Measurements from ENCODE around the gene SORCS3.
A peak's percentile ranks its signal among the peaks of the same experiment; 100 is the strongest.
"Not testable (repeated sequence)": the region's sequence is repeated elsewhere in the genome, so short reads cannot be mapped to it uniquely, and the experiment has no call there.

The SORCS3 gene

GRCh38 chr10:104689547-104689946 is 48.5 kb downstream of the SORCS3 start:
- DNase-seq (ENCODE audit: low read depth, low spot score): no peak

GRCh38 chr10:104690101-104690500 is 49.0 kb downstream of the SORCS3 start:
- no peak for DNase-seq (ENCODE audit: low read depth, low spot score)

GRCh38 chr10:104690959-104691358 is 49.9 kb downstream of the SORCS3 start:
- no peak for DNase-seq (ENCODE audit: low read depth, low spot score)

- DNase-seq (ENCODE audit: low read depth, low spot score): no peak
Measured at GRCh38 chr10:104694074-104694473, 53.0 kb downstream of the SORCS3 start.

- not testable (repeated sequence) for DNase-seq (ENCODE audit: low read depth, low spot score)
Measured at GRCh38 chr10:104703262-104703661, 62.2 kb downstream of the SORCS3 start.

GRCh38 chr10:104706886-104707285 is 65.8 kb downstream of the SORCS3 start:
- DNase-seq (ENCODE audit: low read depth, low spot score): peak; percentile 4

- no peak for DNase-seq (ENCODE audit: low read depth, low spot score)
Measured at GRCh38 chr10:104707602-104708459, 66.7 kb downstream of the SORCS3 start.

GRCh38 chr10:104711302-104711721 is 70.2 kb downstream of the SORCS3 start:
- peak; percentile 16 for DNase-seq (ENCODE audit: low read depth, low spot score)

- DNase-seq (ENCODE audit: low read depth, low spot score): not testable (repeated sequence)
Measured at GRCh38 chr10:104730593-104730992, 89.5 kb downstream of the SORCS3 start.

GRCh38 chr10:104731192-104731591 is 90.1 kb downstream of the SORCS3 start:
- no peak for DNase-seq (ENCODE audit: low read depth, low spot score)

- DNase-seq (ENCODE audit: low read depth, low spot score): no peak
Measured at GRCh38 chr10:104732222-104732621, 91.1 kb downstream of the SORCS3 start.

- no peak for DNase-seq (ENCODE audit: low read depth, low spot score)
Measured at GRCh38 chr10:104734433-104734832, 93.3 kb downstream of the SORCS3 start.

- peak; percentile 39 for DNase-seq (ENCODE audit: low read depth, low spot score)
Measured at GRCh38 chr10:104735036-104735756, 94.1 kb downstream of the SORCS3 start.

GRCh38 chr10:104735757-104736391 is 94.8 kb downstream of the SORCS3 start:
- peak; percentile 1 for DNase-seq (ENCODE audit: low read depth, low spot score)

- no peak for DNase-seq (ENCODE audit: low read depth, low spot score)
Measured at GRCh38 chr10:104741127-104741526, 100.0 kb downstream of the SORCS3 start.

- no peak for DNase-seq (ENCODE audit: low read depth, low spot score)
Measured at GRCh38 chr10:104744052-104744451, 103.0 kb downstream of the SORCS3 start.

GRCh38 chr10:104750291-104750690 is 109.2 kb downstream of the SORCS3 start:
- peak; percentile 15 for DNase-seq (ENCODE audit: low read depth, low spot score)

GRCh38 chr10:104762793-104763192 is 121.7 kb downstream of the SORCS3 start:
- DNase-seq (ENCODE audit: low read depth, low spot score): no peak

- peak; percentile 39 for DNase-seq (ENCODE audit: low read depth, low spot score)
Measured at GRCh38 chr10:104766341-104766740, 125.3 kb downstream of the SORCS3 start.

- DNase-seq (ENCODE audit: low read depth, low spot score): no peak
Measured at GRCh38 chr10:104767282-104767681, 126.2 kb downstream of the SORCS3 start.

GRCh38 chr10:104767745-104768144 is 126.7 kb downstream of the SORCS3 start:
- no peak for DNase-seq (ENCODE audit: low read depth, low spot score)

- DNase-seq (ENCODE audit: low read depth, low spot score): no peak
Measured at GRCh38 chr10:104773105-104773504, 132.0 kb downstream of the SORCS3 start.
